Measurements from ENCODE around the gene SERTAD1.
A peak's percentile ranks its signal among the peaks of the same experiment; 100 is the strongest.

SERTAD1 gene

GRCh38 chr19:40397568-40397906 is 28.3 kb downstream of the SERTAD1 start:
- no peak for TF ChIP-seq CTCF (conservative IDR thresholded peaks at IDR 0.05; ENCODE audit: low read depth, low read length)
- DNase-seq (ENCODE audit: low read depth), result no peak
- no peak overlapping the region for H3K4me3 ChIP-seq (ENCODE audit: low read depth, low read length)

- no peak for TF ChIP-seq CTCF (conservative IDR thresholded peaks at IDR 0.05; ENCODE audit: low read depth, low read length)
- H3K4me3 ChIP-seq (ENCODE audit: low read depth, low read length), result no peak overlapping the region
- no peak for DNase-seq (ENCODE audit: low read depth)
Measured at GRCh38 chr19:40396886-40397567, 28.8 kb downstream of the SERTAD1 start.

GRCh38 chr19:40395956-40396355 is 29.8 kb downstream of the SERTAD1 start:
- TF ChIP-seq CTCF (conservative IDR thresholded peaks at IDR 0.05; ENCODE audit: low read depth, low read length), result no peak

GRCh38 chr19:40394816-40395210 is 31.0 kb downstream of the SERTAD1 start:
- H3K4me3 ChIP-seq (ENCODE audit: low read depth, low read length), result no peak overlapping the region
- TF ChIP-seq CTCF (conservative IDR thresholded peaks at IDR 0.05; ENCODE audit: low read depth, low read length), result no peak
- no peak for DNase-seq (ENCODE audit: low read depth)

More at GRCh38 chr19:40395956-40396355, 29.8 kb downstream of the SERTAD1 start:
- no peak for DNase-seq (ENCODE audit: low read depth)
- no peak overlapping the region for H3K4me3 ChIP-seq (ENCODE audit: low read depth, low read length)

GRCh38 chr19:40393894-40394815 is 31.6 kb downstream of the SERTAD1 start:
- H3K4me3 ChIP-seq (ENCODE audit: low read depth, low read length), result no peak overlapping the region
- TF ChIP-seq CTCF (conservative IDR thresholded peaks at IDR 0.05; ENCODE audit: low read depth, low read length), result no peak
- DNase-seq (ENCODE audit: low read depth), result no peak

- no peak overlapping the region for H3K4me3 ChIP-seq (ENCODE audit: low read depth, low read length)
- TF ChIP-seq CTCF (conservative IDR thresholded peaks at IDR 0.05; ENCODE audit: low read depth, low read length), result peak; percentile 37
- peak; percentile 14 for DNase-seq (ENCODE audit: low read depth)
Measured at GRCh38 chr19:40392894-40393517, 32.8 kb downstream of the SERTAD1 start.

All from choroid plexus epithelial cell (primary cell).